ENCODE data around the gene MYO1B.

MYO1B gene

GRCh38 chr2:191215230-191215629 is 30.0 kb upstream of the MYO1B start:
- Histone ChIP-seq H3K9ac (no peak overlapping the region), H3K27me3 (ENCODE audit: insufficient read depth, low read depth) (no peaks in the 10 kb centered on the region), H3K4me1 (ENCODE audit: low read depth, poor library complexity, severe bottlenecking) (peaks cover 13% of the 10 kb centered on the region), H3K27ac (no peak overlapping the region), H3K4me3 (IDR thresholded peaks at IDR 0.05; ENCODE audit: insufficient read depth, low read depth, low read length) (no peak overlapping the region), H3K4me2 (no peak overlapping the region), H3K36me3 (ENCODE audit: insufficient read depth) (no peaks in the 10 kb centered on the region), H3K79me2 (ENCODE audit: insufficient read depth, low read depth) (no peaks in the 10 kb centered on the region), H2AFZ (ENCODE audit: low read depth) (no peak overlapping the region), H4K20me1 (ENCODE audit: insufficient read depth) (no peaks in the 10 kb centered on the region)
- TF ChIP-seq CTCF (conservative IDR thresholded peaks at IDR 0.05; ENCODE audit: low read depth, low read length): no peak

GRCh38 chr2:191215666-191216065 is 29.5 kb upstream of the MYO1B start:
- no peaks in the 10 kb centered on the region for H3K27me3 ChIP-seq (ENCODE audit: insufficient read depth, low read depth)
- no peak overlapping the region for H3K4me2 ChIP-seq
- no peaks in the 10 kb centered on the region for H3K36me3 ChIP-seq (ENCODE audit: insufficient read depth)
- no peak overlapping the region for H3K27ac ChIP-seq
- no peak overlapping the region for H2AFZ ChIP-seq (ENCODE audit: low read depth)
- no peak for TF ChIP-seq CTCF (conservative IDR thresholded peaks at IDR 0.05; ENCODE audit: low read depth, low read length)
- H3K4me1 ChIP-seq (ENCODE audit: low read depth, poor library complexity, severe bottlenecking): peaks cover 13% of the 10 kb centered on the region
- H3K9ac ChIP-seq: no peak overlapping the region
- H3K79me2 ChIP-seq (ENCODE audit: insufficient read depth, low read depth): no peaks in the 10 kb centered on the region
- H4K20me1 ChIP-seq (ENCODE audit: insufficient read depth): no peaks in the 10 kb centered on the region
- H3K4me3 ChIP-seq (IDR thresholded peaks at IDR 0.05; ENCODE audit: insufficient read depth, low read depth, low read length): no peak overlapping the region

- H3K4me1 ChIP-seq (ENCODE audit: low read depth, poor library complexity, severe bottlenecking): peaks cover 13% of the 10 kb centered on the region
- no peak overlapping the region for H3K27ac ChIP-seq
- H3K36me3 ChIP-seq (ENCODE audit: insufficient read depth): no peaks in the 10 kb centered on the region
- no peak for TF ChIP-seq CTCF (conservative IDR thresholded peaks at IDR 0.05; ENCODE audit: low read depth, low read length)
- H2AFZ ChIP-seq (ENCODE audit: low read depth): peak overlapping the region; percentile 15; the same call in 1 of the 2 replicates
- no peaks in the 10 kb centered on the region for H3K79me2 ChIP-seq (ENCODE audit: insufficient read depth, low read depth)
- H3K27me3 ChIP-seq (ENCODE audit: insufficient read depth, low read depth): no peaks in the 10 kb centered on the region
- H3K9ac ChIP-seq: no peak overlapping the region
- H3K4me3 ChIP-seq (IDR thresholded peaks at IDR 0.05; ENCODE audit: insufficient read depth, low read depth, low read length): no peak overlapping the region
- H3K4me2 ChIP-seq: no peak overlapping the region
- no peaks in the 10 kb centered on the region for H4K20me1 ChIP-seq (ENCODE audit: insufficient read depth)
Observed at GRCh38 chr2:191217580-191217979, 27.6 kb upstream of the MYO1B start.

GRCh38 chr2:191218292-191218898 is 26.8 kb upstream of the MYO1B start:
- Histone ChIP-seq H3K27ac (no peak overlapping the region), H3K9ac (no peak overlapping the region), H3K36me3 (ENCODE audit: insufficient read depth) (no peaks in the 10 kb centered on the region), H3K27me3 (ENCODE audit: insufficient read depth, low read depth) (no peaks in the 10 kb centered on the region), H2AFZ (ENCODE audit: low read depth) (no peak overlapping the region), H4K20me1 (ENCODE audit: insufficient read depth) (no peaks in the 10 kb centered on the region), H3K4me2 (no peak overlapping the region), H3K79me2 (ENCODE audit: insufficient read depth, low read depth) (no peaks in the 10 kb centered on the region), H3K4me3 (IDR thresholded peaks at IDR 0.05; ENCODE audit: insufficient read depth, low read depth, low read length) (no peak overlapping the region), H3K4me1 (ENCODE audit: low read depth, poor library complexity, severe bottlenecking) (peaks cover 13% of the 10 kb centered on the region)
- TF ChIP-seq CTCF (conservative IDR thresholded peaks at IDR 0.05; ENCODE audit: low read depth, low read length): peak; percentile 66

Data from KMS-11 (cell line).